Middle frontal gyrus (tissue), 1 donor: ENCODE data around the gene MTFMT.
"Not testable (repeated sequence)": the region's sequence is repeated elsewhere in the genome, so short reads cannot be mapped to it uniquely, and the experiment has no call there.

Experiments
- DNase-seq: peaks from one replicate; pipeline ENCODE4 v3.0.0-alpha.2; 2015; ENCODE audit warnings: low spot score; ENCODE audit errors: extremely low spot score

MTFMT gene

DNA sequence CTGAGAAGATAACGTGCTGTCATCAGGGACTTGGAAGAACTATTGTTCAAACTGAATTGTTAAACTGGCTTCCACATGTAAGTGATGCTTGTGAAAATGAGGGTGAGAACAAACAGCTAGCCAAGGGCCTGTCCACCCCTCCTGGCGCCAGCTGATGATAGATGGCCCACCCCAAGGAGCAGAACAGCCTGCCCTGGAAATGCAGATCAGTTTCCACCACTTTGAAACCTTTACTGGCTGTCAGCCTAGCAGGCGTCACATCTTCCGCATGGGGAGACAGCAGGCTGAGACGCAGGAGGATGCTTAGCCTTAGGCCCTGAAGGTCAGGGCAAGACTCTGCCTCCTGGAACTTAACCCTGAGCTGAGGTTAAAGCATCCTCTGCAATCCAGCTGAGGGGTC, 9.4 kb upstream of the MTFMT start:
- DNase-seq: no peak

DNA sequence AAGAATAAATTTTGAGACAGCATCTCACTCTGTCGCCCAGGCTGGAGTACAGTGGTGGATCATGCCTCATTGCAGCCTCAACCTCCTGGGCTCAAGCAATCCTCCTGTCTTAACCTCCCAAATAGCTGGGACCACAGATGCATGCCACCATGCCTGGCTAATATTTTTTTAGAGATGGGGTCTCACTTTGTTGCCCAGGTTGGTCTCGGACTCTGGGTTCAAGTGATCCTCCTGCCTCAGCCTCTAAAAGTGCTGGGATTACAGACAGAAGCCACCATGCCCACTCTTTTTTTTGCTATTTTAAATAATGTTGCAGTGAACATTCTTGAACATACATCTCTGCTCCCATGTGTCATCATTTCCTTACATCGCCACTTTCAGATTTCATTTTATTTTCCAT, 9.0 kb upstream of the MTFMT start:
- DNase-seq: no peak

DNA sequence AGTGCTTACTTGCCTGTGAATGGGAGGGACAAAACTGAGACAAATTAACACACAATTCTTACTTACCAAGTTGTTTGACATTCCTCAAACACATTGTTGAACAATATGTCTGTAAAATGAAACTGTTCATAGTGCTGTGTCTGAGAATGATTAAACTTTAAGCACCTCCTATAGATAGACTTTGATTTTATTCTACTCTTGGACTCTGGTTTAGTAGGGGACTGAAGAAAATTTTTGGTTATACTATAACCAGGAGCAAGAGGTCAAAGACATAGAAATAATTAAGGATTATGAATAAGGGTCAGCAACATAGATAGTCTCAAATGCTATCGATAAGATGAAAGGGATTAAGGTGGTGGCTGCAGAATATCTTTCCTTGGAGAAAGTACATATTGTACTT, 7.9 kb upstream of the MTFMT start:
- DNase-seq: no peak

DNA sequence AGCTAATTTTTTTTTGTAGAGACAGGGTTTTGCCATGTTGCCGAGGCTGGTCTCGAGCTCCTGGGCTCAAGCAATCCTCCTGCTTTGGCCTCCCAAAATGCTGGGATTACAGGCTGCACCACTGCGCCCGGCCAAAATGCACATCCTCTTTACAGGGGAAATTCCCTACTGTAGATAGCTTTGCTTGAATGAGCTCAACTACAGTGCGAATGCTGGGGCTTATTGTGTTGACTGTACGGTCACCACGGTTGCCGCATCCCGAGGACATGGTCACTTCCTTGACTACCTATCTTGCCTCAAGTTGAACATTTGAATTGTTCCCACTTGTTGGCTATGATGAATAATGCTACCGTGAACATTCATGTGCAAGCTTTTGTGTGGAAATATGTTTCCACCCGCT, 5.3 kb upstream of the MTFMT start:
- DNase-seq: no peak

DNA sequence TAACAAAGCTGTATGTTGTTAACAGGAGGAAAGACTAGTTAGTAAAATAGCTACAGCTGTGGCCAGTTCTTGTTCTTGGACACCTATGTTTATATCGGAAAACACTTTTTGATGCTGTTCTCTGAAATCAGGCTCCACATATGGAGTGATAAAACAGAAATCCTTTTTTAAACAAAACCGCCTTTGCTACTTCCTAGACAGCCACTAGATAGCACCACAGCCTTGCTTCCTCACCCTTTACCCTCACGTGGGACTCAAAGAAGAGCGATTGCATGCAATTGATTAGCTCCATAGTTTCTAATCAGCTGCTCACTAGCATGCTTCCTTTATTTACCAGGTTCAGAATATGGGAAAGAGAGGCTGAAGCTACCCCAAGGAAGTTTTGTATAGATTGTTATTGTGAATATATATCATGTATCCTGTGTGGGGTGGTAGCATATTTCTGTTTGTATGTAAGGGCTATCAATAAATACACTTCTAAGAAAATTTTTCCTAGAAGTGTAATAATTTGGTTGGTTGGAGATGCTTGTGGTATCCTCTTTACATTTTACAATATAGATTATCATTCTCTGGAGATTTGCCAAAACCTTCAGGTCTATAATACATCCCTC, 4.3 kb upstream of the MTFMT start:
- no peak for DNase-seq

DNA sequence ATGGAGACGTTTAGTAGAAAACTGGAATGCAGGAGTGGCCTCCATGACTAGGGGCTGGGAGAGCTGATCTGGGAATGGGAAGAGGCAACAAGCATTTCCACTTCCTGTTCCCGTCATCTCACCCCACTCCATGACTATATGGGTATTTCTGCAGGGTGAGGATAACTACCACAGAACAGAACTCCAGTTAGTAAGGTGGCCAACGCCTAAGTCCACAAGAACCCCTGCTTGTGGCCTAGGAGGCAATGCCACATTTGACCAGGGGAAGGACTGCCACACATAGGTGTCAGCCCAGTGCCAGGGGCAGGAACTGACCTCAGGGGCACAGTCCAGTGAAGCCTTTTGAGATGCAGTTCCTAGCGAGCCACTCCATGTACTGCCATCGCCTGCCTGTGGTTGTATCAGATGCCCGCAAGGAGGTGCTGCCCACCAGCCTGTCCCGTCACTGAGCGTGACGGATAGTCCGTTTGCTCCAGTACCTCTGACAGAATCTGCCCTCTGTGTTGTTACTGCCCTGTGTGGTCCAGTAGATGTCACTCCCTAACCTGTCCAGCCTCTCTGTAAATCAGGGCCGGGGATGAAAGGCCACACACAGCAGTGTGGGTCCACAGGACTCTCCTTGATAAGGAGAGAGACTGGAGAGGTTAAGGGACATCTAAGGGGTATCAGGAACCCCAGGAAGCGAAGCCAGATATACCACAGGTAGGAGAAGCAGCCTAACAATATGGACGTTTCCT, 3.5 kb upstream of the MTFMT start:
- no peak for DNase-seq

DNA sequence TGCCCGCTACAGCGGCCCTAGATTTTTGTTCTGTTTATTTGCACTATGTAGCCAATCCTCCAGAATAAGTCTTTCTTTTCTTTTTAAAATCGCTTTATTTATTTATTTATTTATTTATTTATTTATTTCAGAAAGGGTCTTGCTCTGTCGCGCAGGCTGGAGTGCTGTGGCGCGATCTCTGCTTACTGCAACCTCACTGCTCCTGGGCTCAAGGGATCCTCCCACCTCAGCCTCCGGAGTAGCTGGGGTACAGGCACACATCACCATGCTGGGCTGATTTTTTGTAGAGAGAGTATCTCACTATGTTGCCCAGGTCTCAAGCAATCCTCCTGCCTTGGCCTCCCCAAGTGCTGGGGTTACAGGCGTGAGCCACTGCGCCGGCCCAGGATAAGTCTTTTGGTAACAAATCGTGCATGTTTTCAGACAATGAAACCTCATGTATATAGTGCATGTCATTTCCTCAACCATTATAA, 333 bp upstream of the MTFMT start:
- DNase-seq: no peak

DNA sequence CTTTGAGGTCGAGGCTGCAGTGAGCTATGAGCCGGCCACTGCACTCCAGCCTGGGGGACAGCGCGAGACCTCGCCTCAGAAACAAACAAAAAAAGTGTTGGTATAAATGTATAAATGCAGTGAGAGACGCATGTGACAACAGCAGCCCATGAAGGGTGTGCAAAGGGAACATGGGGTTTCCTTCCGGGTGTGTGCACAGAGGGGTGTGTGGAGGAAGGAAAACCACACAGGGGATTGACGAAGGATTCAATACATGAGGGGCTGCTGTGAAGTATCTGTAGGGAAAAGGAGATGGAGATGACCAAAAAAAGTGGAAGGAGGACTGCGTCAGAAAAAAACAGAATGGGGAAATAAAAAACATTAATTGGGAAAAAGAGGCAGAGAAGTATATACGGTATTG, 1.1 kb downstream of the MTFMT start:
- DNase-seq: no peak

DNA sequence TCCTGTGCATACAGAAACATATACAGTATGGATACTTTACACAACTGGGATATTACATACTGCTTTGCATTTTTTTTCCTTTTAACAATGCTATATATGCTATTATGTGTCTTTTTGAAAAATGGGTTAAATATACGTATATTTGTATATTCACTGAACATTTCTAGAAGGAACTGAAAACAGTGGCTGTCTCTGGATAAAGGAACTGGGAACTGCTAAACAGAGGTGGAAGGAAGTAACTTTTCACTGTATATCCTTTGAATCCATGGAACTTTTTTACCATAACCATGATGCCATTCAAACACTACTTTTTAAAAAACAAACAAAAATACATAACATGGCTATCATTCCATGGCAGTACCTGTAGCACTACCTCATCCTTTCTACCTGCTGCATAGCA, 1.8 kb downstream of the MTFMT start:
- no peak for DNase-seq

DNA sequence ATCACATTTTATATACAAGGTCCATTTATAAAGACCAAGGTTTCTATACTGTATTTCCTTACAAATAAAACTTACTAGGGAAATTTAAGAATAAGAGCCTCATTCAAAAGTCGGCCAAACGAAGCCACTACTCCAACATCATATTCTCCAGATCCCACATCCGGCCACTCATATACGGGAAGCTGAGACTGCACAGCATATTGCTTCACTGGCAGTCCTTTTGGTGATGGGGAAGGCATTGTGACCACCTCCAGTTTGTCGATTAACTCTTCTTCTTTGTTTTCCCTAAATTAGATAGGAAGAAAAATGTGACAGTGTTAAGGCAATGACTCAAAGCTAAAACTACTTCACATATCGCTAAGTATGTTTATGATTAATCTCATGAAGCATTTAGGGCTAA, 2.7 kb downstream of the MTFMT start:
- DNase-seq: no peak

DNA sequence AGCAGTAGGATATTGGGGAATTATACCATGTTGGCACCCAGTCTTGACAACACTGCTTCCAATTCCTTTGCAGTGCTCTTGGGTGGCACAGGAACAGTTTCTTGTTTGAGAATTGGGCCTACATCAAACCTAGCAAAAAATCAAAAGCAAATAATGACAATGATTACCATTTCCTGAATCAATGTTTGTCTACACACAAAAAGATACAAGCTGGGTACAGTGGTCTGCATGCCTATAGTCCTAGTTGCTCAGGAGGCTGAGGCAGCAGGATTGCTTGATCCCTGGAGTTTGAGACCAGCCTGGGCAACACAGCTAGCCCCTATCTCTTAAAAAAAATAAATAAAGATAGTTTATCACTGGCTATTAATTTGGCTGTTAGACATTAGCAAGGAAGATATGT, 8.0 kb downstream of the MTFMT start:
- no peak for DNase-seq

DNA sequence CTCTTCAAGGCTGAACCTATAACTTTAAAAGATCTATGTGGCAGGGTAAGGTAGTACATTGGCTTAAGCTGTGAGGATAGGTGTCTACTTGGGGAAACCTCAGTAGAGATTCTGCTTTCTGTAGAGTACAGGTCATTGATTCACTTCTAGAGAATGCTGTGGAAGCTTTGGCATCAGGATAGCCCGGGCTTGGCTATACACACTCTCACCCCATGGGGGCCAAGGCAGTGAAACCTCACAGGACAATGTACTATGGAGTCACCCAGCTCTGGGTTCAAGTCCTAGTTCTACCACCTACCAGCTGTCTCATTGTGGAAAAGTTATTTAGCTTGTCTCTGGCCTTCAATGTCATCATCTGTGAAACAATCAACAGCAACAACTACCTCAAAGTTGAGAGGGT, 9.0 kb downstream of the MTFMT start:
- DNase-seq: no peak

DNA sequence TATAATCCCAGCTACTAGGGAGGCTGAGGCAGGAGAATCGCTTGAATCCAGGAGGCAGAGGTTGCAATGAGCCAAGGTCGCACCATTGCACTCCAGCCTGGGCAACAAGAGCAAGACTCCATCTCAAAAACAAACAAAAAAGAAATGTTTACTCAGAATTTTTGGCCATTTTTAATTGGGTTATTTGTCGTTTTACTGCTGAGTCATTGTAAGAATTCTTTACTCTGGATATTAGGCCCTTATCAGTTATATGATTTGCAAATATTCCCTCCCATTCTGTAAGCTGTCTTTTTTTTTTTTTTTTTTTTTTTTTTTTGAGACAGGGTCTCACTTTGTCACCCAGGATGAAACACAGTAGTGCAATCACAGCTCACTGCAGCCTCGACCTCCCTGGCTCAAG, 18.2 kb downstream of the MTFMT start:
- not testable (repeated sequence) for DNase-seq

DNA sequence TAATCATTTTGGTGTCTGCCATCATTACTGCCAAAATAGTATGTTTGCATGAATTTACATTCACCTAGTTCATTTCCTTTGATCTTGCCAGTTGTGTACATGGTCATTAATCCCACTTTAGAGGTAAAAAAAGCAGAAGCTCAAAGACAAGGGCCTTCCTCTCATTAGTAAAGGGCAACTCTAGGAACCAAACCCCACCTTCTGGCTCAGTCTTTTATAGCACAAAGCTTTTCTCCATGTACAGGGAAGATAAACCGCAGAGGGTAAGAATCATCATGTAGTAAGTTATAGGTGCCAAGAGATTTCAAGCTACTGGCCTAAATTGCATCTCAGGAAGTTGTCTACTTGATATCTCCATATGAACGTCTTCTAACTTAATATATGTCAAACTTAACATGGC, 20.5 kb downstream of the MTFMT start:
- DNase-seq: no peak

DNA sequence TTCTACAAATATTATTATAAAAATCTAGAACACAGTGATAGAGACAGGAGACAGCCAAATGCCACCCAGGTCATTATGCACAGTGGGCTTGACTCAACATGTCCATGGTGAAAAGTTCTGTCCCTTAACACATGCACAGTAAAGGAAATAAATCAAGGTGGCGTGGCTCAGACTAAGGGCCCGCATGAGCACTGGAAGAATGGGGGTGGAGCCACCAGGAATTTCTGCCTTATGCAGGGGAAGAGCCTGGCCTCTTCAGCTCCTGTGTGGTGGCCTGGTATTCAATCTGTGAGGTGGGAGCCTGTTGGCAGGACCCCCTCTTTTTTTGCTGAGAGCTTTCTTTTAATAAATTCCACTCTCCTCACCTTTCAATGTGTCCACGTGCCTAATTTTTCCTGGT, 22.6 kb downstream of the MTFMT start:
- no peak for DNase-seq

DNA sequence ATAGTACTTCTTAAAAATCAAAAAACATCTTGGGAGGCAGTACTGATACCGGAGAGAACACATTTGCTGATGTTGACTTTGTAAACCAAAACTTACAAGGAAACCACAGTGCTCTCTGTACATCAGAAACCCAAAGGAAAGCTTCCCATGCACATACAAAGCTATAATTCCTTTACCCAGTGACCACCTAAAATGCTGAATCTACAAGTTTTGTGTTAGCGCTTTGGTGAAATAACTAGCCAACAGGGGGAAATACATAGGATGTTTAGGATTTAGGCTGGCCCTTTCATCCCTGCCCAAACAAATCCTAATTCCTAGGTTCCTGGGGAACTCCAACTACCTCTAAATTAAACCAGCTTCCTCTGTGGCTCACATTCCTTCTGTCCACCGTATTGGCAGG, 24.4 kb downstream of the MTFMT start:
- DNase-seq: no peak

DNA sequence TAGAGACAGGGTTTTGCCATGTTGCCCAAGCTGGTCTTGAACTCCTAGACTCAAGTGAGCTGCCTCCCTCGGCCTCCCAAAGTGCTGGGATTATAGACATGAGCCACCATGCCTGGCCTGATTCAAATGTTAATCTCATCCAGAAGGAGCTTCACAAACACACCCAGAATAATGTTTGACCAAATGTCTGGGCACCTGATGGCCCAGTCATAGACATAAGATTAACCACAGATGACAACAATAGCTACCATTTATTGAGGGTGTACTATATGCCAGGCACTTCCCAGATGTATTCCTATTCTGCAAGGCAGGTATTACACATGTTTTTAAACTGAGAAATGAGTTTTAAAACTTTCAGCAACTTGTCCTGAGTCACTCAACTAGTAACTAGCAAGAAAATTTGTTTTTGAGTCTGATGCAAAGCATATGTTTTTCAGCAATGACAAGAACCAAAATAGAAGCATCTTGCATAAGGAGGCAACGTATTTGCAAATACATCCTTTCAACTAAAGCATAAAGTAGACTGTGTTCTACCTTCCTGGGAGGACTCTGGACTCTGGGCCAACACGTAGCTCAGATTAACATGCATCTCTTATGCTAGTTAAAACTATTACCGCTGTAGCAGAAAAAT, 31.6 kb downstream of the MTFMT start:
- no peak for DNase-seq

DNA sequence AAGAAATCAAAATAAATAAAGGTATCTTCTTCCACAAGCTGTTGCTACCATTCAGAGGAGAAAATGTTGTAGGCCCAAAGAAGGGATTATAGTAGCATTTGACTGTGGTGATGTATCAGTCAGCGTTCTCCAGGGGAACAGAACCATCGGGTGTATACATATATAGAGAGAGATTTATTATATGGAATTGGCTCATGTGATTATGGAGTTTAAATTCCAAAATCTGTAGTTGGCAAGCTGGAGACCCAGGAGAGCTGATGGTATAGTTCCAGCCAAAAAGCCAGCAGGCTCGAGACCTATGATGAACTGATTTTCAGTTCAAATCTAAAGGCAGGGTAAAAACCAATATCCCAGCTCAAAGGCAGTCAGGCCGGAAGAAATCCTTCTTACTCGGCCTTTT, 32.4 kb downstream of the MTFMT start:
- no peak for DNase-seq

DNA sequence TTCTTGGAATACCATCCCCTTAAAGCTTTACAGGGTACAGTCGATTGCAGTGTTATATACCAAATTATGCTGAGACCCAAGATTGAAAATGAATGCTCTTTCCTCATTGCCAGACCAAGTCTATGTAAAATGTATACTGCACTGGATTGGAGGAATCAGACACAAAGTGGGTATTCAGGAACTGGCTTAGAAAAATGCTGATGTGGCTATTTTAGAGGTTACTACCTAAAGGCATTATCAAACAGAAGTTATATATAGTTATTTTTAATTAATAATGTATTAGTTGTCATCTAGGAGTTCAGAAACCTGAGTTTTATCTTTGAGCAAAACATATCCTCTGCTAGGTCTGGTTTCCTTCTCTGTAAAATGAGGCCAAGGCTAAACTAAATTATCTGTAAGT, 36.1 kb downstream of the MTFMT start:
- DNase-seq: no peak

DNA sequence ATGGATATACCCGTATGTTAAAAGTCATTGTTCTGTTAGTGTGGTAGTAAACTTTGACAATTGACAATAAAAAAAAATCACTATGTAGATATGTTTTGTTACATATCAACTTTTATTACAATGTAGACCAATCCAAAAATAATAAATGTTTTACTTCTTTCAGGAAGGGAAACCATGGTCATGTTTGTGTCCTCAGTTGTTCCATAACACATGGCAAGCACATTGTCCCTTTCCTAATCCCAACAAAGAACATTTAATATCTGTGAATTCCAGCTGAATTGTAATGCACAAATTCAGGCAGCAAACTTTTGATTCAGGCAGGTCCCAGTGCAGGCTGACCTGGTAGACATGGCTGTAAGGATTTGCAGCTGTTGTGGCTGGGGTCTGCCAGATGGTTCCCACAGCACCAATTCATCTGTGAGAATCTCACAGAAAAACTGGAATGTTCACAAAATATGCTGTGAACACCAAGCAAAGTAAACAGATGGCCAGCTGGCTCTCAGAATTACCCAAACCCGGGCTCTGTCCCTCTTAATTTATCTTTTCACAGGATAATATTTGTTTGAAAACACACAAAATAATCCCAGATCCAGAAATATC, 37.8 kb downstream of the MTFMT start:
- no peak for DNase-seq

DNA sequence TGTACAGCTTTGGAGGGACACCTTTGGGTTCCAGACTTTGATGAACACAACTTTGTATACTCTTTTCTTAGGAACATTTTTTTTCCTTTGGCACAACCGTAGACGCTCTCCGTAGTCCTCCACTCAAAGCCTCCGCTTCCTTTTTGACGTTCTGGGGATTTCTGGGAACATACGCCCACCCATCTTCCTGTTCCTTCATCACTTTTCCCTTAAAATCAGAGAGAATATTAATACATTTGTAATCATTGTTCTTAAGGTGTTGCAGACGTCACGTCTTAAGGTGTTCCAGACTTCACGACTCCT, 39.3 kb downstream of the MTFMT start:
- no peak for DNase-seq

DNA sequence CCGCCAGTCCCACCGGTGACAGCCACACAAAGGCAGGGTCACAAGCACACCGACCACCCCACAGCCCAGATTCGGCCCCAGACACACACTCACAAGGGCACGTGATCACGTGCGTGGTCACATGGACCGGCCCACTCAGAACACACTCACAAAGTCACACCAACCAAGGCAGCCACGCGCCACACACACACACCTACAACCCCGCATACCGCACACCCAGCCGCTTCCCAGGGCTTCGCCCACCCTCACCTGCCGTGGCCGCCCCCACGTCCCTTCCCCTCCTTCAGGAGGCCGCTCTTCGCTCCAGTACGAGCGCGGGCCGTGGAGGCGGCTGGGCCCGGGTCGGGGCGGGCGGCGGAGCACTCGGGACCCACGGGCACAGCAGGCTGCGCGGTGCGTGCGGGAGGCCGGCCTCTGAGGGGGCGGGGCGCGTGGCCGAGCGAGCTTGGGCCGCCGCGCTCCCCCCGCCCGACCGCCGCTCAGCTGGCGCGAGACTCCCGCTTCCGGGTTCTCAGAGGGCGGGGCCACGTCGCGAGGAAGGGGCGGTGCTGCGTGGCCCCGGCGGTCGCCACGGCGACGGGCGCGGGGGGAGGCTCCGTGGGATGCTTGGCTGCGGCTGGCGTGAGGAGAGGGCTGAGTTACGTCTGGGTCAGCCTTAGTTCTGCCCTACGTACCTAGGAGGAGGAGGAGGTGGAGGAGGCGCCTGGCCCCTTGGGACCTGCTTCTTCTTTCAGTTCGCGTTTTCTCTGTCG, 39.8 kb downstream of the MTFMT start, which contains the start of gene SPG21:
Gene SPG21 (minus strand): TSS at position 499 of the 752 bp plus-strand sequence. CDS start 6,345 bp downstream, outside the sequence.
- peak; percentile 84 for DNase-seq
